DMS 273 treated with DMSO at 0.1 percent for 48 hours (cell line): ENCODE results near the gene ABR.
"Not testable (repeated sequence)": the region's sequence is repeated elsewhere in the genome, so short reads cannot be mapped to it uniquely, and the experiment has no call there.

Source experiments
- DNase-seq: peaks from one replicate; lab custom pipeline; 2025; lab: John Stamatoyannopoulos, UW

Gene ABR

DNA sequence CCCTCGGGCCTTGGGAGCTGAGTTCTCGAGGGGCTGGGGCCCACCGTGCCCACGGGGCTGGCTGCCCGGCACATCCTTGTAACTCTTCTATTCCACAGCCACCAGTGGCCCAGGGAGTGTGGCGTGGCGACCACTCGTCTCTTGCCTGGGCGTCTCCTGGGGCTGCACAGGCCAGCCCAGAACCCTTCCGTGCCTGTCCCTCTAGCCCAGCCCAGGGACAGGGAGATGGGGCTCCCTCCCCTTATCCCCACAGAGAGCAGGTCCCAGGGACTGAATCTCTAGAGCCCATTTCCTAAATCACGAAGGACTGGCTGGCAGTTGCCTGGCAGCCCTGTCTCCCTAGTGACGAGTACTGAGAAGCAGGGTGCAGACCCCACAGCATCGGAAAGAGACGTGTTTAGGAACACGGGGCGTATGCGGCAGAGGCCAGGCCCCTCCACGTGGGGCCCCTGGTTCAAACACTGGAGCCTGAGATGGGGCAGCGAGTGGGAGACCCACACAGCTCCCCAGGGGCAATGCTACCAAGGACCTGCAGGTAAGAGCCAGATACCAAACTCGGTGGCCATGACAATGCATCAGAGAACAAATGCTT lies 131.8 kb downstream of the ABR start:
- DNase-seq: no peak

DNA sequence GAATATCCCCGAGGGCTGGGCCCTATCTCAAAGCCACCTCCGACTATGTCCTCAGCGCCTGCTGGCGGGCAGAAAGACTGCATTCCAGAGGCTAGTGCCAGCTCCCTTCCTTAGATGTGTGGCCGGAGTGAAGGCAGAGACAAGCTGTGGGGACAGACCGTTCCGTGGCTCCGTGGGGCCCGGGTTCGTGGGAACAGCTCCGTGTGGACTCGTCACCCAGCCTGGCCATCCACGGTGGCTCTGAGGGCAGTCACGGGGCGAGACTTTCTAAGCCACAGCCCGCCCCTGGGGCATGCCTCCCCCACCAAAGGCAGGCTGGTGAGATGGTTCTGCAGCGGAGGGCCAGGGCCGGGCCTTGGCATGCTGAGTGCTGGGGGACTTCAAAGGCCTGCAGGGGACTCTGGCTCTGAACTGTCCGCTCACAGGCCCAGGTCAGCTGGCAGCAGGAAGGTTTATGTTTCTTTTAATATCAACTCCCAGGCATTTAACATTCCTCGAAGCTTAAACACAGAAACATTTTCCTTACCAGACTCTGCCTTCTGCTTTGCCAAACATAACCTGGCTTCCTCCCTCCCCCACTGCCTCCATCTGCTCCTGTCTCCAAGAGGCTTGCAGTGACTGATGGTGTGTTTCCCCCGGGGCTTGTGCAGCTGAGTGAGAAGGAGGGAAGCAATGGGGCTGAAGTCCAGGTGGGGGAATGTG lies 132.5 kb downstream of the ABR start:
- peak; percentile 77 for DNase-seq

DNA sequence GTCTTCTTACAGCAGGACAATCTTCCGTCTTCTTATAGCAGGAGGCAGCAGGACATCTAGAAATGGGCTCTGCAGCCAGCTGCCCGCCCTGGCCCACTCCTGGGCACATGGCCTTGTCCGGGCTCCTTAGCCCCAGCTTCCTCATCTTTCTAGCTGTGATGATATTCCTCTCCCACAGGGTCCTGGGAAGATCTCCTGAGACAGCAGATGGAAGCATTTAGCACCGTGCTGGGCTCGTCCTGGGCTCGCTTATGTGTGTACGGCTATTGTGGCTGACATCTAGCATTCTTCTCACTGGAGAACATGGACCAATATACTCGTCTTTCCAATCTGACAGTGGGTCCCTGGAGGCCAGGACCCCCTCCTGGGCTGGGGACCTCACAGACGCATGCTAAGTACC lies 134.3 kb downstream of the ABR start:
- no peak for DNase-seq

DNA sequence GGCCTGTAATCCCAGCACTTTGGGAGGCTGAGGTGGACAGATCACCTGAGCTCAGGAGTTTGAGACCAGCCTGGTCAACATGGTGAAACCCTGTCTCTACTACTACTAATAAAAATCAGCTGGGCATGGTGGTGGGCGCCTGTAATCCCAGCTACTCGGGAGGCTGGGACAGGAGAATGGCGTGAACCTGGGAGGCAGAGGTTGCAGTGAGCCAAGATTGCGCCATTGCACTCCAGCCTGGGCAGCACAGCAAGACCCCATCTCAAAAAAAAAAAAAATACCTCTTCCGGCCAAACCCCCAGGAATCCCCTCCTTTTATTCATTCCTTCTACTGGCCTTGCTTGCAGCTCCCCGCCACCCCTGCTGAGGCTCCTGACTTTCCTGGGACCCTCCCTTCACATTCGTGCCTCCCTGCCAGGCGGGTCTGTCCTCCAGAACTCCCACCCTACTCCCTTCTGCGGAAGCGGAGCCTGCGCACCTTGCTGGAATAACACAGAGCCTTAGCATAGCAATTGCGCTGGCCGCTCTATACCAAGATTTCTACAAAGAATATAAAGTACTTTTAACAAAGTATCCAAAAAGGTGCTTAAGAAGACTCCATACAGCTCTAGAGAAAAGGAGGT lies 135.3 kb downstream of the ABR start:
- not testable (repeated sequence) for DNase-seq

- DNase-seq: no peak
Measured at GRCh38 chr17:1043601-1044251, 136.1 kb downstream of the ABR start.

GRCh38 chr17:1042486-1042885 lies 137.3 kb downstream of the ABR start:
- no peak for DNase-seq

- no peak for DNase-seq
Measured at GRCh38 chr17:1041746-1042145, 138.0 kb downstream of the ABR start.

DNA sequence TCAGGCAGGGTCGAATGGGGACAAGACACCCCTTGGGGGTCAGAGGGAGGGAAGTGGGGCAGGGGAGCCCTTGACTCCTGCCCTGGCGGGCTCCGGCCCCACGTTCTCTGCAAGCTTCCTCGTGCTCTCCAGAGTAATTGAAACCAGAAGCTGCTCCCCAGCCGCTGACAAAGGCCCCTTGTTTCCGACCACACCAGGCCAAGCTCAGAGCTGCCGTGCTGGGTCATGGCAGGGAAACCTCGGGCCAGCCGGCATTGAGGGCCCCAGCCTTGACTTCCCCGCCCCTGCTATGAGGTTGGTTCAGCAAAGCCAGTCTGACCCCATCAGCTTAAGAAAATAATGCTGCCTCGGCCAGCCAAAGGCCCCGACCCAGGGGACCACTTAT lies 139.6 kb downstream of the ABR start:
- no peak for DNase-seq

DNA sequence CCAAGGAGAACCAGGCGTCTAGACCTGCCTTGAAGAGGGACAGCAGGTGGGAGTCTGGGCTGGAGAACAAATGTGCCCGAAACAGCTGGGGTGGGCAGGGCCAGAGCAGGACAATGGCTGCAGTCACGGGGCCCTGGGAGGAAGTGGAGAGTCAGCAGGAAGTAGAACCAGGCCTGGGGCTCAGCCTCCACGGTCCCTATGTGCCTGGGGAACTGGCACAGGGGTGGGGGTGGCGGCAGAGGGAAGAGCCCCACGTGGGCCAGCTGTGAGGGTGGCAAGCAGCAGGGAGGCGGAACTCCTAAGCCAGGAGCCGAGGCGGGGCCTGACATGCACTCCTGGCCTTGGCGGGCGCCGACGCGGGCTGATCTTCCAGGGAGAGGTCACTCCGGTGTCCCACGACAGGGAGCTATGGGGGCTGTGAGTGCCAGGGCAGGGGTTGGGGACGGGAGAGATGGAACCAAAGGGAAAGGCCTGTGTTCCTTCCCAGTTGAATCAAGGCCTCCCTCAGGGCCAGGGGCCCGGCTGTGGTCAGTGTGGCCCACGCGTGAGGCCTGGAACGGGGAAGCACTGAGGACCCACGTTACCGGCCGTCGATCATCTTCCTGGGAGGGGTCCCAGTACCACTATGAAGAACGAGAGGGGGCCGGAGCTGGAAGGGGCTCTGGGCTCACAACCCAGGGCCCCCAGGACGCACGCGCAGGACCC lies 140.1 kb downstream of the ABR start:
- DNase-seq: no peak

DNA sequence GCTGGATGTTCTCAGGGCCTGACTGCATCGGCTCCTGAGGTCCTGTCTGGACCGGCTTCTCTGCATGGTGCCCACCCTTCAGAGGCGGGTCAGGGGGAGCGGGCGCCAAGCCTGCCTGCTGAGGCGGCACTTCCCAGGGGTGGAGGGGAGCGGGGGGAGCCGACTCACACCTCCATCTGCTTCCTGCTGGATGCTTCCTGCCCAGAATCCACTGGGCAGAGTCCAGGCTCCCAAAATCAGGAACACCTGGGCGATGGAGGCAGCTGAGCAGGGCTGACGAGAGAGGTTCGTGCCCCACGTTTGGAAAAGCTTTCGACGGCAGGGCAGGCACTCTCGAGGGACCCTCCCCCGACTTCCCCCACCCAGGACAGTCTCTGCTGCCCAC lies 140.7 kb downstream of the ABR start:
- DNase-seq: no peak

GRCh38 chr17:1038459-1039122 lies 141.2 kb downstream of the ABR start:
- no peak for DNase-seq

- no peak for DNase-seq
Measured at GRCh38 chr17:1037238-1037879, 142.4 kb downstream of the ABR start.

GRCh38 chr17:1036845-1037237 lies 142.9 kb downstream of the ABR start:
- DNase-seq: no peak

- DNase-seq: no peak
Measured at GRCh38 chr17:1036171-1036844, 143.5 kb downstream of the ABR start.

DNA sequence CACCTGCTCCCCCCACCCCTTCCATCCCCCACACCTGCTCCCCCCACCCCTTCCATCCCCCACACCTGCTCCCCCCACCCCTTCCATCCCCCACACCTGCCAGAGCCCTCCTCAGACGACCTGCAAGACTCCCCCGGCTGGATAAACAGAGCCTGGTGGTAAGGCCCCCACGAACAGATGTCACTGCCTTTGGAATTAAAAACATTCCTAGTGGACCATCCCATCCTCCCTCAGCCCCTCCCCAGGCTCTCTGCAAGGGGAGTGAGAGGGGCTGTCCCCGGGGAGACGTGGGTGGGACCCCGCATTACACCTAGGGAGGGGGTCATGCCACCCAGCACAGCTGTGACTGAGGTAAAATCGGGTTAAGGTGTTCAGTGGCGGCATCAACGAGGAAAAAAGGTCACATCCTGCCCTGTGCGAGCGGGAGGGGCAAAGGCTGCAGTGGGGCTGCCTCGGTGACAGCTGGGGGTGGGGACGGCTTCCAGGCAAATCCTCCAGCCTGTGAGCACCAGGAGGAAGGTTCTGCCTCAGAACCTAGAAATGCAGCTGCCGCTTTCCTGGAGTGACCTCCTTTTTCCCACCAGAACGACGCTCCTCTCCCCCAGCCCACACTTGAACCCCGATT lies 144.1 kb downstream of the ABR start:
- DNase-seq: peak; percentile 34

- no peak for DNase-seq
Measured at GRCh38 chr17:1034652-1035210, 145.1 kb downstream of the ABR start.

DNA sequence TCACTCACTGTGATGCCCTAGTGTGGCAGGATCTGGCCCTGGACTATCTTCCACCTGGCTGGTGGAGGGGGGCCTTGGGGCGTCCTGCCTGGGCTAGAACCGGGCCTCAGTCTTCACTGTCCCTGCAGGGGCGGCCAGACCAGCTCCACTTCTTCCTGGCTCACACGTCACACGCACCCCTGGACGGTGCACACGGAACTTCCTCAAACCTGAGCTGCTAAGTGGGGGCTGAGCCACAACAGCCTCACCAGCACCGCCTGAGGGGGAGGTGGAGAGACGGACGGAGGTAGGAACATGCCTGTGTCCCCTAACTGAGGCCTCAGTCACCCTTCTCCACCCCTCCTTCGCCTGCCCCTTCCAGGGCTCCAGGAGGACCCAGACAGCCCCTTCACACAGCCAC lies 146.3 kb downstream of the ABR start:
- no peak for DNase-seq

- DNase-seq: no peak
Measured at GRCh38 chr17:1032391-1032790, 147.4 kb downstream of the ABR start.

GRCh38 chr17:1031711-1032110 lies 148.1 kb downstream of the ABR start:
- no peak for DNase-seq
